GM12872 (cell line): ENCODE measurements around the gene TIGD7.

Experiments used
- TF ChIP-seq, protein P1 (sequence below): IDR thresholded peaks from 3 replicates; pipeline ENCODE4 v1.5.1; 2011; ENCODE audit warnings: low read depth, mild to moderate bottlenecking, low read length, moderate library complexity; ENCODE audit not compliant: insufficient read depth

Gene TIGD7

DNA sequence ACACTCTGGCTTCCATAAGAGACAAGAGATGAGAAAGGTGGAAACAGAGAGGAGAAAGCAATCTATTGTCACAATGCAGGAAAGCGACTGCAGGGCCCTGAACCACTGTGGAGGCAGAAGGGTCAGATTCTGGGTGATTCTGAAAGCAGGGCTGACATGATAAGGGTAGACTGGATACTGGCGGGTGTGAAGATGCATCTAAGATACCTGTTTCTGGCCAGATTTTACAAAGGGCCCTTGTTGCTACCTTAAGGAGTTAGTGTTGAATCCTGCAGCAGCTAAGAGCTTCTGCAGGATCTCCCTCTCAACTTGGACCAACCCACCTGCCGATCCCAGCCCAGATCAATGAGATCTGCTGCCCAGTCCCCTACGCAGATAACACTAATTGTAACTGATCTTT lies 42.7 kb downstream of the TIGD7 start:
- TF ChIP-seq, protein P1, sequence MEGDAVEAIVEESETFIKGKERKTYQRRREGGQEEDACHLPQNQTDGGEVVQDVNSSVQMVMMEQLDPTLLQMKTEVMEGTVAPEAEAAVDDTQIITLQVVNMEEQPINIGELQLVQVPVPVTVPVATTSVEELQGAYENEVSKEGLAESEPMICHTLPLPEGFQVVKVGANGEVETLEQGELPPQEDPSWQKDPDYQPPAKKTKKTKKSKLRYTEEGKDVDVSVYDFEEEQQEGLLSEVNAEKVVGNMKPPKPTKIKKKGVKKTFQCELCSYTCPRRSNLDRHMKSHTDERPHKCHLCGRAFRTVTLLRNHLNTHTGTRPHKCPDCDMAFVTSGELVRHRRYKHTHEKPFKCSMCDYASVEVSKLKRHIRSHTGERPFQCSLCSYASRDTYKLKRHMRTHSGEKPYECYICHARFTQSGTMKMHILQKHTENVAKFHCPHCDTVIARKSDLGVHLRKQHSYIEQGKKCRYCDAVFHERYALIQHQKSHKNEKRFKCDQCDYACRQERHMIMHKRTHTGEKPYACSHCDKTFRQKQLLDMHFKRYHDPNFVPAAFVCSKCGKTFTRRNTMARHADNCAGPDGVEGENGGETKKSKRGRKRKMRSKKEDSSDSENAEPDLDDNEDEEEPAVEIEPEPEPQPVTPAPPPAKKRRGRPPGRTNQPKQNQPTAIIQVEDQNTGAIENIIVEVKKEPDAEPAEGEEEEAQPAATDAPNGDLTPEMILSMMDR = no peak

DNA sequence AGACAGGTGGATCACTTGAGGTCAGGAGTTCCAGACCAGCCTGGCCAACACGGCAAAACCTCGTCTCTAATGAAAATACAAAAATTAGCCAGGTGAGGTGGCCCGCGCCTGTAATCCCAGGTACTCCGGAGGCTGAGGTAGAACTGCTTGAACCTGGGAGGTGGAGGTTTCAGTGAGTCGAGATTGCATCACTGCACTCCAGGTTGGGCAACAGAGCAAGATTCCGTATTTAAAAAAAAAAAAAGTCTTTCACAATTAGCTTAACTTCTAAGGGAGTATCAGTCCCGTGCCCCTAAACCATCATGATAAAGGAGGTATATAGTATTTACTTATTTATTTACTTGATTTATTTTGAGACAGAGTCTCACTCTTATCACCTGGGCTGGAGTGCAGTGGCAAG lies 45.4 kb downstream of the TIGD7 start:
- TF ChIP-seq, protein P1 = no peak

DNA sequence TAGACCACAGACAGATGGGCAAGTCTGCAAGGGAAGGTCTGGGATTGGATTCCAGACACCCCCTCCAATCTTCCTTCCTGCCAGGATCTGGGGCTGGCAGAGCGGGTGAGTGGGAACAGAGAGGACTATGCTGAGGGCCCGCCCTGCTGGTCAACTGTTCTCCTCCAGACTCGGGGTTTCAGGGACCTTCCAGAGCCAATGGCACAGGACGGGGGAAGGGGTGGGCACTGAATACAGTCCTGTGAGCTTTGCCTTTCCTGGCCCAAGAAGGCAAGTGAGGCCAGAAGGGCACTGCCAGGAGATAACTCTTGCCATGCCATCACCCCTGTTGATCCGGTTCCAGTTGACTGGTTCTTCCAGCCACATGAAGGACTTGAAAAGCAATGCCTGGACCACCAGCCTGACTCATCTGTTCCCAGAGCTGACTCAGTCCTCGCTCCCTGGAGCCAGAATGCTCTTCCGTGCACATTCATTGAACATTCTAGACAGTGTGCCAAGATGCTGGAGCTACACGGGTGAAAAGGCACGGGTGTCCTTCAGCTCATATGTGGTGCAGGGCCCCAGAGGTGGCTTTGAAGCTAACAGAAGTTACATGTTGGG lies 48.3 kb downstream of the TIGD7 start:
- TF ChIP-seq, protein P1 = no peak

DNA sequence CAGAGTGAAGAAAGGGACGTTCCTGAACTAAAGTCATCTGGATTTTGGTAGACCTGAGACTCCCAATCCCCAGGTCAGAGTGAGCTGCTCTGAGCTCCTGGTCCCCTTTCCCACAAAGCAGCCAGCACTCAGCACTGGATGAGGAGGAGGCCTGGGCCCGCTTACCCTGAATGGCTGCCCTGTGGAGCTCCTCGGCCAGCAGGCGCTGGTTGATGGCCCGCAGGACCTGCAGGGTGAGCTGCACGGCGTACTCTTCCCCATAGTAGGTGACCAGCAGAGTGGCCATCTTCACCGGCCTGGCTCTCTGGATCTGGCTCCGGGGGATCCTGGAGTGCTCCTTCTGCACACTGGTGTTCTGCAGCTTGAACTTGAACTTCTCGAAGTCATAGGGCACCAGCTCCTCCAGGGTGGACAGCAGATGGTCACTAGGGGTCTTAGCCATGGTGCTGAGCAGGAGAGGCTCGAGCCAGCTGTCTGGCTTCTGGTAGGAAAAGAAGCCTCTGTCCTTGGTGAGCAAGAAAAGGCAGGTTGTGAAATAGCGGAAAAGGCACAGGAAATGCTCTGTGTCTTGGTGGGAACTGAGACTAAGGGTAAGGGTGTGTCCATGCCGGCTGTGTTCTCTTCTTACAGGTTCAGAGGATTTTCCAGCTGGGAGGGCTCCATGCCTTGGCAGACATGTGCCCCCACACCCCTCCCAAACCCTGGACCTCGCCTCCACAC lies 48.9 kb downstream of the TIGD7 start, which contains the start of gene MEFV:
TSS of gene MEFV (minus strand) at position 488 of the 720 bp plus-strand sequence. CDS start at position 442, 46 bp downstream.
- TF ChIP-seq, protein P1 = no peak

DNA sequence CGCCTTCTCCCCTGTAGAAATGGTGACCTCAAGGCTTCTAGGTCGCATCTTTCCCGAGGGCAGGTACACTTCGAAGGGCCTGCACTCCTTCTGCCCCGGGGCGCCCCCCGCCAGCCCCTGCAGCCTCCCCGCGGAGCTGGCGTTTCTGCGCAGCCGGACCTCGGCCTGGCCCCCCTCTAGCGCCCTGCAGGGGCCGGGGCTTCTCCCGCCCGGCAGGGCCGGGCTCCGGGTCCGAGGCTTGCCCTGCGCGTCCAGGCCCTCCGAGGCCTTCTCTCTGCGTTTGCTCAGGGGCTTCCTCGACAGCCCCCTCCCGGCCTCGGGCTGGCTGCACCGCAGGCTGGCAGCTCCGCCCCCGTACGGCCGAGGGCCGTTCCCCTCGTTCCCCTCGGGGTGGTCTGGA lies 50.9 kb downstream of the TIGD7 start:
- TF ChIP-seq, protein P1 = no peak

DNA sequence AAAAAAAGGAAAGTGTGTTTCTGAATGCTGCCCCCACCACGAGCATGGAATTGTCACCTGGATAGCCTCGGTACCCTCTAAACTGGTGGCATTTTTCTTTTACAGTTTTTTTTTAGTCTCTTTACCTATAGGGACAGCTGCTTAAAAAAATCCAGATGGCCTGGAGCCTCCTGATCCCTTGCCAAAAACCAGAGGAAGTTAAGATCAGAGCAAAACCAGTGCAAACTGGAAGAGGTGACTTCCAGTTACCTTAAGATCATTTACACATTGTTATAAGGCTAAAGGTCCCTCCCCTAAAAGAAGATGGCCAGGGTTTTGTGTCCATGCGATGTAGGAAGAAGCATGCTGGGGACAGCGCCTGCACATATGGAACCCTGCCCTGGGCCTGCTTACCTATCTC lies 52.3 kb downstream of the TIGD7 start:
- TF ChIP-seq, protein P1 = no peak

DNA sequence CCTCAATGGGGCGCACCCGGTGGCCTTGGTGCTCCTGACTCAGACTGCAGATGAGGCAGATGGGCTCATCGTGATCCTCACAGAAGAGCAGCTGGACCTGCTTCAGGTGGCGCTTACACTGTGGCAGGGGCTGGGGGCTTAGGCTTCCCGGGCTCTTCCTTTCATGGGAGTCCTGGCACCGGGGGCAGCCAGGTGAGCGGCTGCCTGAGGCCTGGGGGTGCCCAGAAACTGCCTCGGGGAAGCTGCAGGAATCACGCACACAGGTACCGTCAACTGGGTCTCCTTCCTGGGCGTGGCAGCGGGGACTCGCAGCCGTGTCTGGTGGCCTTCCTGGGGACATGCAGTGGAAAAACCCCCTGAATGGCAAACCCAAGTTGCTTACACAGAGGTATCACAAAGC lies 55.8 kb downstream of the TIGD7 start:
- TF ChIP-seq, protein P1 = no peak
